BE2C (cell line): ENCODE measurements around the gene KIRREL3.

Experiments used
- DNase-seq: peaks from one replicate; pipeline ENCODE4 v3.0.0-alpha.2; 2020
- H3K27me3 ChIP-seq: fragments of 250-450 bp; sonication (Bioruptor Pico); 2 replicates; pipeline ENCODE4 v1.5.1; 2020; ENCODE audit warnings: mild to moderate bottlenecking
- H3K36me3 ChIP-seq: fragments of 250-450 bp; sonication (Bioruptor Pico); 2 replicates; pipeline ENCODE4 v1.5.1; 2020; ENCODE audit warnings: mild to moderate bottlenecking
- H3K4me1 ChIP-seq: fragments of 250-450 bp; sonication (Bioruptor Pico); 2 replicates; pipeline ENCODE4 v1.5.1; 2020
- H3K4me3 ChIP-seq: 2 replicates; pipeline ENCODE4 v1.5.1; 2011; ENCODE audit warnings: low read depth, low read length
- H3K9me3 ChIP-seq: fragments of 250-450 bp; sonication (Bioruptor Pico); 2 replicates; pipeline ENCODE4 v1.5.1; 2020
- CTCF ChIP-seq: IDR thresholded peaks from 2 replicates; pipeline ENCODE4 v1.5.1; 2012; ENCODE audit warnings: mild to moderate bottlenecking, low read depth, low read length

Gene KIRREL3

GRCh38 chr11:126840975-126841374 lies 159.6 kb downstream of the KIRREL3 start:
- no peak for TF ChIP-seq CTCF
- Histone ChIP-seq H3K27me3 (peaks cover 42% of the 10 kb centered on the region), H3K36me3 (no peaks in the 10 kb centered on the region), H3K4me1 (no peaks in the 10 kb centered on the region), H3K4me3 (no peak overlapping the region), H3K9me3 (no peaks in the 10 kb centered on the region)
- DNase-seq: no peak

- no peak for DNase-seq
- H3K9me3 ChIP-seq: no peaks in the 10 kb centered on the region
- no peaks in the 10 kb centered on the region for H3K36me3 ChIP-seq
- H3K4me3 ChIP-seq: no peak overlapping the region
- peaks cover 42% of the 10 kb centered on the region for H3K27me3 ChIP-seq
- no peaks in the 10 kb centered on the region for H3K4me1 ChIP-seq
- TF ChIP-seq CTCF: no peak
Observed at GRCh38 chr11:126840201-126840886, 160.2 kb downstream of the KIRREL3 start.

DNA sequence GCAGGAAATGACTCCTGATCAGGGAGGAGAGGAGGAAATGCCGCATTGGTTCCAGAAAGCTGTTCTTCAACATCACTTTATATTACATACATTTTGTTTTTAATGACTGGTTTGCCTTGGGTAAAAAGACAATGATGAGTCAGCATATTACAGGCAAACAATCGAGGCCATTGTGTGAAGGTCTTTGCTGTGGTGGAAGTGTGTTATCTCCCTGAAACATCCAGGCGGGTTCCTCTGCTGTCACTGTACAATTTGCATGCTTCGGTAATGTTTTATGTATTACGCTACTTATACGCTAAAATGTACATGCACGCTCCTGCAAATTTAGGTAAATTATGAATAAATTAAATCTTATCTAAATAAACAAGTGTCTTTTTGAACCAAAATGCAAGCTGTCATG lies 161.1 kb downstream of the KIRREL3 start:
- no peaks in the 10 kb centered on the region for H3K9me3 ChIP-seq
- DNase-seq: no peak
- H3K27me3 ChIP-seq: peaks cover 42% of the 10 kb centered on the region
- no peaks in the 10 kb centered on the region for H3K36me3 ChIP-seq
- TF ChIP-seq CTCF: no peak
- no peaks in the 10 kb centered on the region for H3K4me1 ChIP-seq
- H3K4me3 ChIP-seq: no peak overlapping the region

GRCh38 chr11:126838779-126839178 lies 161.8 kb downstream of the KIRREL3 start:
- no peak for DNase-seq
- H3K36me3 ChIP-seq: no peaks in the 10 kb centered on the region

GRCh38 chr11:126837581-126837980 lies 163.0 kb downstream of the KIRREL3 start:
- no peak for DNase-seq
- TF ChIP-seq CTCF: no peak
- peaks cover 42% of the 10 kb centered on the region for H3K27me3 ChIP-seq
- H3K9me3 ChIP-seq: no peaks in the 10 kb centered on the region
- H3K4me1 ChIP-seq: no peaks in the 10 kb centered on the region
- H3K36me3 ChIP-seq: no peaks in the 10 kb centered on the region
- H3K4me3 ChIP-seq: no peak overlapping the region

More at GRCh38 chr11:126838779-126839178, 161.8 kb downstream of the KIRREL3 start:
- no peak for TF ChIP-seq CTCF
- H3K27me3 ChIP-seq: peaks cover 42% of the 10 kb centered on the region
- no peaks in the 10 kb centered on the region for H3K9me3 ChIP-seq
- H3K4me1 ChIP-seq: no peaks in the 10 kb centered on the region
- no peak overlapping the region for H3K4me3 ChIP-seq

- DNase-seq: no peak
- H3K9me3 ChIP-seq: no peaks in the 10 kb centered on the region
- H3K27me3 ChIP-seq: peaks cover 20% of the 10 kb centered on the region
- no peaks in the 10 kb centered on the region for H3K4me1 ChIP-seq
- no peaks in the 10 kb centered on the region for H3K36me3 ChIP-seq
- TF ChIP-seq CTCF: no peak
- no peak overlapping the region for H3K4me3 ChIP-seq
Observed at GRCh38 chr11:126834573-126834972, 166.0 kb downstream of the KIRREL3 start.
